ENCODE results near the gene TRMT112.

The TRMT112 gene

DNA sequence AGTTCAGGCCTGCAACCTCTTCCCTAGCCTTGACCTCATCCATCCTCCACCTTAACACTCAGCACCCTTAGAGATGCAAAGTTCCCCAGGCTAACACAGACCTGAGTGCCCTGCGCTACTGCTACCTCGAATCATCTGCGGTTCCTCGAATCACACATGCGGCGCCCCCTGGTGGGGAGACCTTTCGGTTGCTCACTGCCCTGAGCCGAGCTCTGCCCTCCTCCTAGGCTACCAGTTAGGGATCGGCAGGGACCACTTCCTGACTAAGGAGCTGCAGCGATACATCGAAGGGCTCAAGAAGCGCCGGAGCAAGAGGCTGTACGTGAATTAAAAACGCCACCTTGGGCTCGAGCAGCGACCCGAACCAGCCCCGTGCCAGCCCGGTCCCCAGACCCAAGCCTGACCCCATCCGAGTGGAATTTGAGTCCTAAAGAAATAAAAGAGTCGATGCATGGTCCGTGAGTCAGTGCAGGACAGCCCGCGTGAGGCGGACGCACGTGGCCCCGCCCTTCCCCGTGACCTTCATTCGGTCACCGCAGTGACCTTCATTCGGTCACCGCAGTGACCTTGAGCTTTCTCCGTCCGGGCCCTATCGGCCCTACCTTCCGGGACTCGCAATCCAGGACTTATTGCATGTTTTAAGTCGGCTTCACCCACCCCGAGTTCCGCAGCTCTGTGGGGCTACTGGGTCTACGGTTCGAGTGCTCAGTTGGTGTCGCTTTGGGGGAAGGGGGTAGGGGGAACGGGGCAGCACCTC lies 12.9 kb downstream of the TRMT112 start:
- H4K20me1 ChIP-seq (ENCODE audit: insufficient read depth, low read length) = no peaks in the 10 kb centered on the region
- H3K27ac ChIP-seq (ENCODE audit: low read depth, low read length, poor library complexity, severe bottlenecking) = peak overlapping the region; percentile 95
- H3K9ac ChIP-seq (ENCODE audit: low read length) = peak overlapping the region; percentile 95
- H3K4me3 ChIP-seq (ENCODE audit: low read depth, low read length, poor library complexity, severe bottlenecking) = peak overlapping the region; percentile 77
- no peaks in the 10 kb centered on the region for H3K9me3 ChIP-seq (ENCODE audit: low read length)
- peaks cover 27% of the 10 kb centered on the region for H3K4me1 ChIP-seq (ENCODE audit: insufficient read depth, low read length, severe bottlenecking)
- H3F3A ChIP-seq (ENCODE audit: insufficient read depth, low read length) = no peaks in the 10 kb centered on the region
- H3K79me2 ChIP-seq (ENCODE audit: insufficient read depth, low read length) = peaks cover 10% of the 10 kb centered on the region
- H2AFZ ChIP-seq (ENCODE audit: low read length) = no peak overlapping the region
- TF ChIP-seq, protein P1, sequence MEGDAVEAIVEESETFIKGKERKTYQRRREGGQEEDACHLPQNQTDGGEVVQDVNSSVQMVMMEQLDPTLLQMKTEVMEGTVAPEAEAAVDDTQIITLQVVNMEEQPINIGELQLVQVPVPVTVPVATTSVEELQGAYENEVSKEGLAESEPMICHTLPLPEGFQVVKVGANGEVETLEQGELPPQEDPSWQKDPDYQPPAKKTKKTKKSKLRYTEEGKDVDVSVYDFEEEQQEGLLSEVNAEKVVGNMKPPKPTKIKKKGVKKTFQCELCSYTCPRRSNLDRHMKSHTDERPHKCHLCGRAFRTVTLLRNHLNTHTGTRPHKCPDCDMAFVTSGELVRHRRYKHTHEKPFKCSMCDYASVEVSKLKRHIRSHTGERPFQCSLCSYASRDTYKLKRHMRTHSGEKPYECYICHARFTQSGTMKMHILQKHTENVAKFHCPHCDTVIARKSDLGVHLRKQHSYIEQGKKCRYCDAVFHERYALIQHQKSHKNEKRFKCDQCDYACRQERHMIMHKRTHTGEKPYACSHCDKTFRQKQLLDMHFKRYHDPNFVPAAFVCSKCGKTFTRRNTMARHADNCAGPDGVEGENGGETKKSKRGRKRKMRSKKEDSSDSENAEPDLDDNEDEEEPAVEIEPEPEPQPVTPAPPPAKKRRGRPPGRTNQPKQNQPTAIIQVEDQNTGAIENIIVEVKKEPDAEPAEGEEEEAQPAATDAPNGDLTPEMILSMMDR (IDR thresholded peaks at IDR 0.05; ENCODE audit: low read length) = peak; percentile 98
- no peak for TF ChIP-seq EZH2 (IDR thresholded peaks at IDR 0.05; ENCODE audit: borderline replicate concordance, low read length)
- peak overlapping the region; percentile 82 for H3K4me2 ChIP-seq (ENCODE audit: low read length)
- no peaks in the 10 kb centered on the region for H3K9me2 ChIP-seq (ENCODE audit: low read depth, low read length)
- no peaks in the 10 kb centered on the region; the same call in 1 of the 2 replicates for H3K27me3 ChIP-seq (ENCODE audit: insufficient read depth, low read length)
- peaks cover 9% of the 10 kb centered on the region; the same call in 1 of the 2 replicates for H3K36me3 ChIP-seq (ENCODE audit: insufficient read depth, low read length)

DNA sequence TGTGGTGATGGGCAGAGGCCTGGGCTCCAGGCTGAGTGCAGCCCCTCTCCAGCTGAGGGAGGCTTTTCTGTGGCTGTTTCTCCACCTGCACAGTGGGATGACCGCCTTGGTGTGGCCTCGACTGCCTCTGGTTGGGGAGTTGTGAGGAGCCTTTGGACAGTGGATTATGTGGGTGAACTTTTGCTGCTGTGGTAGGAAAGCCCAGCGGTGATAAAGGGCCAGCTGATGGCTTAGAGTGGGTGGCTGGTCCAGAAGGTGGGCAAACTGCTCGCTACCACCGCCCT lies 13.4 kb downstream of the TRMT112 start:
- H3K4me3 ChIP-seq (ENCODE audit: low read depth, low read length, poor library complexity, severe bottlenecking) = peak overlapping the region; percentile 77
- peak overlapping the region; percentile 82 for H3K4me2 ChIP-seq (ENCODE audit: low read length)
- H3K9me3 ChIP-seq (ENCODE audit: low read length) = no peaks in the 10 kb centered on the region
- H3F3A ChIP-seq (ENCODE audit: insufficient read depth, low read length) = no peaks in the 10 kb centered on the region
- H3K27ac ChIP-seq (ENCODE audit: low read depth, low read length, poor library complexity, severe bottlenecking) = no peak overlapping the region
- H3K36me3 ChIP-seq (ENCODE audit: insufficient read depth, low read length) = peaks cover 9% of the 10 kb centered on the region; the same call in 1 of the 2 replicates
- H3K4me1 ChIP-seq (ENCODE audit: insufficient read depth, low read length, severe bottlenecking) = peaks cover 27% of the 10 kb centered on the region
- TF ChIP-seq EZH2 (IDR thresholded peaks at IDR 0.05; ENCODE audit: borderline replicate concordance, low read length) = no peak
- TF ChIP-seq, protein P1 (IDR thresholded peaks at IDR 0.05; ENCODE audit: low read length) = no peak
- H2AFZ ChIP-seq (ENCODE audit: low read length) = no peak overlapping the region
- no peaks in the 10 kb centered on the region; the same call in 1 of the 2 replicates for H3K27me3 ChIP-seq (ENCODE audit: insufficient read depth, low read length)
- no peaks in the 10 kb centered on the region for H4K20me1 ChIP-seq (ENCODE audit: insufficient read depth, low read length)
- peaks cover 10% of the 10 kb centered on the region for H3K79me2 ChIP-seq (ENCODE audit: insufficient read depth, low read length)
- peak overlapping the region; percentile 95; the same call in 1 of the 2 replicates for H3K9ac ChIP-seq (ENCODE audit: low read length)
- no peaks in the 10 kb centered on the region for H3K9me2 ChIP-seq (ENCODE audit: low read depth, low read length)

DNA sequence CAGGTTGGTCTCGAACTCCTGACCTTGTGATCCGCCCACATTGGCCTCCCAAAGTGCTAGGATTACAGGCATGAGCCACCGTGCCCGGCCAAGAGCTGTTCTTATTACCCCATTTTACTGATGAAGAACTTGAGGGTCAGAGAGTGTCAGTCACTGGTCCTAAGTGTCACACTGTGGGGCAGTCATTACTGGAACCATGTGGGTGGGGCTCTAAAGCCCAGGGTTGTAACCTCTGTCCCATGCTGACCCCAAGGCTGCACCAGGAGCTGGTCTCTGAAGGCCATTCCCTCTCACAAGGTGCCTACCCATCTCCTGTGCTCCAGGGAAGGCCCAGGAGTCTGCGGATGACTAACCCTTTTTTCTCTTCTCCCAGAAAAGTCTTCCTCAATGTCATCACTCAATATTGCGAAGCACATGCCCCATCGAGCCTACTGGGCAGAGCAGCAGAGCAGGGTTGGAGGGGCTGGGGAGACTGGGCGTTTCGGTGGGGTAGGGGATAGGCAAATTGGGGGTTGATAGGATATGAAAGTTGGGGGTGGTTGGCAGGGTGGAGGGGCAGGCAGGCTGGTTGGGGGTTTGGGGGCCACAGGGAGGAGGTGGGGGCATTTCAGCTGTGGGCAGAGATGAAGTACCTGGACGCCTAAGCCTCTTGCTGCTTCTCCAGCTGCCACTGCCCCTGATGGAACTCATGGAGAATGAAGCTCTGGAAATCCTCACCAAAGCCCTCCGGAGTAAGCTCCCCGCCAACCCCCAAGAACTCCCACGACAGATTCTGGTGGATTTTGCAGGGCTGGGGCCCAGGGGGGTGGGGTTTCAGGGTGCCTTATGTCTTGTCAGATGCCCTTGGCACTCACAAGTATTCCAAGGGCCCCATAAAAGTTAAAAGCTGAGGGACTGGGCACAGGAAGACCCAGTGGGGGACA lies 14.0 kb downstream of the TRMT112 start:
- H3K9me3 ChIP-seq (ENCODE audit: low read length) = no peaks in the 10 kb centered on the region
- H3K9me2 ChIP-seq (ENCODE audit: low read depth, low read length) = no peaks in the 10 kb centered on the region
- H3K4me1 ChIP-seq (ENCODE audit: insufficient read depth, low read length, severe bottlenecking) = peaks cover 27% of the 10 kb centered on the region
- H3F3A ChIP-seq (ENCODE audit: insufficient read depth, low read length) = no peaks in the 10 kb centered on the region
- H3K79me2 ChIP-seq (ENCODE audit: insufficient read depth, low read length) = peaks cover 10% of the 10 kb centered on the region
- no peaks in the 10 kb centered on the region for H4K20me1 ChIP-seq (ENCODE audit: insufficient read depth, low read length)
- H2AFZ ChIP-seq (ENCODE audit: low read length) = no peak overlapping the region
- no peaks in the 10 kb centered on the region; the same call in 1 of the 2 replicates for H3K27me3 ChIP-seq (ENCODE audit: insufficient read depth, low read length)
- no peak overlapping the region; the same call in 1 of the 2 replicates for H3K9ac ChIP-seq (ENCODE audit: low read length)
- H3K4me2 ChIP-seq (ENCODE audit: low read length) = peak overlapping the region; percentile 82
- no peak for TF ChIP-seq EZH2 (IDR thresholded peaks at IDR 0.05; ENCODE audit: borderline replicate concordance, low read length)
- TF ChIP-seq, protein P1 (IDR thresholded peaks at IDR 0.05; ENCODE audit: low read length) = no peak
- peaks cover 9% of the 10 kb centered on the region; the same call in 1 of the 2 replicates for H3K36me3 ChIP-seq (ENCODE audit: insufficient read depth, low read length)
- peak overlapping the region; percentile 77 for H3K4me3 ChIP-seq (ENCODE audit: low read depth, low read length, poor library complexity, severe bottlenecking)
- H3K27ac ChIP-seq (ENCODE audit: low read depth, low read length, poor library complexity, severe bottlenecking) = no peak overlapping the region
